Rectal smooth muscle tissue (tissue), 1 donor: Measurements from ENCODE around the gene CEMIP.
A peak's percentile ranks its signal among the peaks of the same experiment; 100 is the strongest.

Experiments used
- H3K27ac ChIP-seq: one replicate; pipeline ENCODE4 v1.7.0; 2013; ENCODE audit warnings: low read depth, low read length, inconsistent platforms
- H3K27me3 ChIP-seq: one replicate; pipeline ENCODE4 v1.7.0; 2013; ENCODE audit warnings: low read length; ENCODE audit not compliant: control insufficient read depth, insufficient read depth
- H3K36me3 ChIP-seq: one replicate; pipeline ENCODE4 v1.7.0; 2013; ENCODE audit warnings: low read length; ENCODE audit not compliant: control insufficient read depth, insufficient read depth
- H3K4me1 ChIP-seq: one replicate; pipeline ENCODE4 v1.7.0; 2013; ENCODE audit warnings: low read length; ENCODE audit not compliant: control insufficient read depth, insufficient read depth
- H3K4me3 ChIP-seq: one replicate; pipeline ENCODE4 v1.7.0; 2013; ENCODE audit warnings: low read length
- H3K9ac ChIP-seq: one replicate; pipeline ENCODE4 v1.7.0; 2013; ENCODE audit warnings: low read length

CEMIP gene

GRCh38 chr15:80923668-80924067 lies 144.5 kb downstream of the CEMIP start:
- H3K4me3 ChIP-seq = no peak overlapping the region
- H3K9ac ChIP-seq = no peak overlapping the region
- H3K4me1 ChIP-seq = no peaks in the 10 kb centered on the region
- H3K27ac ChIP-seq = no peak overlapping the region
- H3K36me3 ChIP-seq = no peaks in the 10 kb centered on the region
- H3K27me3 ChIP-seq = no peaks in the 10 kb centered on the region

GRCh38 chr15:80924278-80924677 lies 145.1 kb downstream of the CEMIP start:
- no peaks in the 10 kb centered on the region for H3K4me1 ChIP-seq
- H3K27me3 ChIP-seq = no peaks in the 10 kb centered on the region

GRCh38 chr15:80925597-80926059 lies 146.5 kb downstream of the CEMIP start:
- H3K4me3 ChIP-seq = no peak overlapping the region

More at GRCh38 chr15:80924278-80924677, 145.1 kb downstream of the CEMIP start:
- no peak overlapping the region for H3K4me3 ChIP-seq
- H3K27ac ChIP-seq = no peak overlapping the region
- no peaks in the 10 kb centered on the region for H3K36me3 ChIP-seq
- H3K9ac ChIP-seq = no peak overlapping the region

GRCh38 chr15:80926126-80926525 lies 147.0 kb downstream of the CEMIP start:
- H3K27ac ChIP-seq = no peak overlapping the region
- H3K4me3 ChIP-seq = no peak overlapping the region
- no peaks in the 10 kb centered on the region for H3K36me3 ChIP-seq

More at GRCh38 chr15:80925597-80926059, 146.5 kb downstream of the CEMIP start:
- Histone ChIP-seq H3K4me1 (no peaks in the 10 kb centered on the region), H3K9ac (no peak overlapping the region), H3K36me3 (no peaks in the 10 kb centered on the region), H3K27ac (no peak overlapping the region), H3K27me3 (no peaks in the 10 kb centered on the region)

DNA sequence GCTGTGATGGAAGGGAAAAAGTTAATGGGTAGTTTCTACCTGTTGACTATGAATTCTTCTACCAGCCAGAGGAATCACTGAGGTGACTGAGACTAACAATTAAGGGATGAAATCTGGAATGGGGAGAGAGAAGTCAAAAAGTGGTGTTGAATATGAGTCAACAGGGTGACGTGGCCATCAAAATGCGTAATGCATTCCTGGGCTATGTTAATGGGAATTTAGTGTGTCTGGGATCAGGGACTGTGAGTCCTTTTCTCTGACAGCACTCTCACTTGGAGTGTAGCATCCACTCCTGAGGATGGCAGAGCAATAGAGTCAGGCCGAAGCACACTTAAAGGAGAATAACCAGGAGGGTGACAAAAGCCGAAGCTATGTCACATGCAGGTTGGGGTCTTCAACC lies 150.1 kb downstream of the CEMIP start:
- Histone ChIP-seq H3K9ac (no peak overlapping the region), H3K27ac (no peak overlapping the region), H3K4me3 (no peak overlapping the region), H3K36me3 (no peaks in the 10 kb centered on the region), H3K4me1 (peaks cover 18% of the 10 kb centered on the region), H3K27me3 (no peaks in the 10 kb centered on the region)

More at GRCh38 chr15:80926126-80926525, 147.0 kb downstream of the CEMIP start:
- Histone ChIP-seq H3K27me3 (no peaks in the 10 kb centered on the region), H3K4me1 (no peaks in the 10 kb centered on the region), H3K9ac (no peak overlapping the region)

- Histone ChIP-seq H3K27ac (no peak overlapping the region), H3K27me3 (no peaks in the 10 kb centered on the region), H3K36me3 (no peaks in the 10 kb centered on the region), H3K4me1 (peaks cover 18% of the 10 kb centered on the region), H3K9ac (no peak overlapping the region), H3K4me3 (no peak overlapping the region)
Observed at GRCh38 chr15:80929689-80930088, 150.5 kb downstream of the CEMIP start.

DNA sequence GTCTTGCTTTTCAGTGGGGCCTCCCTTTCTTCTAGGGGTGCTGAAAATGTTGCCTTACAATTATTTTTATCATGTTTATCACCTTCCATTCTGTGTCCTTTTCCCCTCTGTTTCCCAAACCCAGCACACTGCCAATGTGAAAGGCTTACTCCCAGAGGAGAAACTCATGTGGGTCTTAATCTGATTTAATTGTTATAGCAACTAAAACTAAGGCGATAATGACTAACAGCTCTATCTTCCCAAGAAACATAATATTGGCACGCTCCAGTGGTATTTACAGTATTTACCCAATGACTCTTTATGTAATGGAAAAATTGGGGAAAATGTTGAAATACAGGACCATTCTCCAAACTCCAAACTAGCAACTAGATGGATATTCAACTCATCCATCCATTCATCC lies 152.0 kb downstream of the CEMIP start:
- H3K36me3 ChIP-seq = no peaks in the 10 kb centered on the region
- H3K4me3 ChIP-seq = no peak overlapping the region
- no peak overlapping the region for H3K9ac ChIP-seq
- H3K27me3 ChIP-seq = no peaks in the 10 kb centered on the region
- H3K27ac ChIP-seq = no peak overlapping the region
- H3K4me1 ChIP-seq = peaks cover 27% of the 10 kb centered on the region

GRCh38 chr15:80931721-80932512 lies 152.7 kb downstream of the CEMIP start:
- no peak overlapping the region for H3K4me3 ChIP-seq
- H3K36me3 ChIP-seq = no peaks in the 10 kb centered on the region
- no peaks in the 10 kb centered on the region for H3K27me3 ChIP-seq
- H3K4me1 ChIP-seq = peaks cover 32% of the 10 kb centered on the region
- H3K27ac ChIP-seq = peak overlapping the region; percentile 90
- H3K9ac ChIP-seq = no peak overlapping the region

DNA sequence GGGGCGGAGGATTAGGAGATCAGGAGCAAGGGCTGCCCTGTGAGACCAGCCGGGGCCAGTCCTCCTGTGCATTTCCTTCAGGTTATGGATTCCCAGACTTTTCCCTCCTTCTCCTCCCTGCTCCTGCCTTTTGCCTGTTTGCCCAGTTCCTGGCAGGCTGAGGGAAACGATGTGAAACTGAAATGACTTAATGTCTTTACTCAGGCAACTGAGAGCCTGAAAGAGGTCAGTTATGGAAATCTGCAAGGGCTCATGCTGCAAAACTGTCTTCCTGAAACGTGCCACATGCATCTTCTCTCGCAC lies 153.3 kb downstream of the CEMIP start:
- Histone ChIP-seq H3K4me3 (no peak overlapping the region), H3K4me1 (peaks cover 33% of the 10 kb centered on the region), H3K27ac (peak overlapping the region; percentile 90), H3K36me3 (no peaks in the 10 kb centered on the region), H3K9ac (no peak overlapping the region), H3K27me3 (no peaks in the 10 kb centered on the region)

DNA sequence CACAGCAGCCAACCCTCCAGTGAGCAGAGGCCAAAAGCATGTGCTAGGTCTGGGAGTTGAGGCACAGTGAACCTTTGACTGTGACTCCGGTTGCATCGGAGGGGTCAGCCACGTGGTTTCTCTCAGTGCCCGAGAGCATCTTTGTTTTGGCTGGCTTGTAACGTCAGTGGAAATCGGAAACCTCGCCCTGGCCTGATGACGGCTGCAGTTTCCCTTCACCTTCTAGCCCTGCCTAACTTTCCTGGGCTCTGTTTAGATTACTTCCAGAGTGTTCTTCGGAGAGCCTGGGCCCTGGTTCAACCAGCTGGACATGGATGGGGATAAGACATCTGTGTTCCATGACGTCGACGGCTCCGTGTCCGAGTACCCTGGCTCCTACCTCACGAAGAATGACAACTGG lies 153.8 kb downstream of the CEMIP start:
- Histone ChIP-seq H3K27me3 (no peaks in the 10 kb centered on the region), H3K4me1 (peaks cover 33% of the 10 kb centered on the region), H3K9ac (no peak overlapping the region), H3K27ac (peak overlapping the region; percentile 90), H3K4me3 (no peak overlapping the region), H3K36me3 (no peaks in the 10 kb centered on the region)

DNA sequence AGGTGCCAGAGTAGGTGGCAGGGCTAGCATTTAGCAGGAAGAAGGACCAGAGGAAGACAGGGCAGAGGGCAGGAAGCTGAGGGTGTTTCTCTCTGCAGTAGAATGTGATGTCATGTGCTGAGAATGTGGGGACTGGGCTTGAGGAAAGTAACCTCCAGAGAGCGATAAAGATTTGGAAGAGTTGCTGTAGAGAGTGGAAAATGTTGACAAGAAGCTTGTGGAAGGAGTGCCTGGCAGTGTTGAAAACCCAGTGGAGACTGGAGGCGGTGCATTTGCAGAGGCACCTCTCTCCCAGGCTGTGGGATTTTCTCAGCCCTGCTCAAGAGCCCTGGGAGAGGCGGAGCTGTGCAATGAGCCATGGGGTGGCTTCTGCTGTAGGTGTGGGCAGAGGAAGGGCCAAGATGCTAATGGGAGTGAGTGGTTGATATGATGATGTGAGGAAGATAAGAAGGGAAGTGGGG lies 155.6 kb downstream of the CEMIP start:
- Histone ChIP-seq H3K4me3 (no peak overlapping the region), H3K27ac (peak overlapping the region; percentile 80), H3K4me1 (peaks cover 34% of the 10 kb centered on the region), H3K9ac (no peak overlapping the region), H3K27me3 (no peaks in the 10 kb centered on the region), H3K36me3 (no peaks in the 10 kb centered on the region)

DNA sequence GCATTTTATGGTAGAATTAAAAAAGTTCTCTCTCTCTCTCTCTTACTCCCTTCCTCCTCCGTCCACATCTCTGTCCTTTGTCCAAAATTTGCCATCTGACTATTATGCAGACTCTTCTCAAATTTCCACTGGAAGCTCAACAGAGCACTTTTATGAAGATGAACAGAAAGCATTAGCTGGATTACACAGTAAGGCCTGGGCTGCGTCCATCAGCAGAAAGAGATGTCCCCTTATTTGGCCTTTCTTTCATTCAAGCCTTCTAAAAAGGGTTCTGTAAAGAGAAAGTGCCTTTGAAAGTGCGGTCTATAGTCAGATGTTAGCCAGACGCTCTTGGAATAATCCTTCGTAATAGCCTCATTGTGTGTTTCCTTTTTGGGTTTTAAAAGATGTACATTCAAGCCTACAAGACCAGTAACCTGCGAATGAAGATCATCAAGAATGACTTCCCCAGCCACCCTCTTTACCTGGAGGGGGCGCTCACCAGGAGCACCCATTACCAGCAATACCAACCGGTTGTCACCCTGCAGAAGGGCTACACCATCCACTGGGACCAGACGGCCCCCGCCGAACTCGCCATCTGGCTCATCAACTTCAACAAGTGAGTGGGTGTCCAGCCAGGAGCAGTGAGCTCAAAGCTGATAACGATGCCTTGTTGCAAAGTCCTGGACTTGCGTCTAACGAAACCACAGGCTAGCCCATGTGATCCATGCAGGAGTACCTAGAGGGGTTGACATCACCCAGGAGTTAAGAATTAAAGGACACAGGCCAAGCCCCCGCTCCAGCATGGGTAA lies 157.3 kb downstream of the CEMIP start:
- H3K27ac ChIP-seq = peak overlapping the region; percentile 80
- no peak overlapping the region for H3K9ac ChIP-seq
- no peaks in the 10 kb centered on the region for H3K36me3 ChIP-seq
- H3K27me3 ChIP-seq = no peaks in the 10 kb centered on the region
- H3K4me3 ChIP-seq = no peak overlapping the region
- H3K4me1 ChIP-seq = peaks cover 40% of the 10 kb centered on the region
